Loucy (cell line): ENCODE measurements around the gene MAP4K3.

Experiments used
- H2AFZ ChIP-seq: fragments of 200-600 bp; sonication (generic); 2 replicates; pipeline ENCODE4 v1.6.0; 2016; ENCODE audit warnings: antibody characterized with exemption, mild to moderate bottlenecking, low read length, moderate library complexity
- H3F3A ChIP-seq: fragments of 200-600 bp; 2 replicates; pipeline ENCODE4 v1.6.0; 2016; ENCODE audit warnings: antibody characterized with exemption, low read depth, mild to moderate bottlenecking
- H3K27me3 ChIP-seq: fragments of 200-600 bp; sonication (generic); 2 replicates; pipeline ENCODE4 v1.6.1; 2014; ENCODE audit warnings: low read length, mild to moderate bottlenecking; ENCODE audit not compliant: insufficient read depth, poor library complexity, severe bottlenecking
- H3K36me3 ChIP-seq: fragments of 200-600 bp; sonication (generic); 2 replicates; pipeline ENCODE4 v1.6.1; 2016; ENCODE audit warnings: low read length; ENCODE audit not compliant: insufficient read depth
- H3K4me1 ChIP-seq: fragments of 200-600 bp; sonication (generic); 2 replicates; pipeline ENCODE4 v1.5.1; 2014; ENCODE audit warnings: low read length, mild to moderate bottlenecking; ENCODE audit not compliant: insufficient read depth, poor library complexity, severe bottlenecking
- H3K4me2 ChIP-seq: fragments of 200-600 bp; sonication (generic); 2 replicates; pipeline ENCODE4 v1.6.0; 2014; ENCODE audit warnings: antibody characterized with exemption, low read length, low read depth, mild to moderate bottlenecking; ENCODE audit not compliant: poor library complexity, severe bottlenecking
- H3K4me3 ChIP-seq: fragments of 200-600 bp; sonication (generic); 2 replicates; pipeline ENCODE4 v1.5.1; 2014; ENCODE audit warnings: low read length, mild to moderate bottlenecking, mixed read lengths; ENCODE audit not compliant: poor library complexity, severe bottlenecking
- H3K79me2 ChIP-seq: fragments of 200-600 bp; sonication (generic); 2 replicates; pipeline ENCODE4 v1.6.1; 2014; ENCODE audit warnings: low read length; ENCODE audit not compliant: insufficient read depth
- H3K9ac ChIP-seq: fragments of 200-600 bp; sonication (generic); 2 replicates; pipeline ENCODE4 v1.6.0; 2014; ENCODE audit warnings: mild to moderate bottlenecking, low read depth, low read length, moderate library complexity; ENCODE audit not compliant: poor library complexity, severe bottlenecking
- H3K9me2 ChIP-seq: fragments of 200-600 bp; sonication (generic); replicated peaks from 2 replicates; pipeline ENCODE4 v1.6.1; 2016; ENCODE audit warnings: low read depth, low read length, mixed read lengths
- H3K9me3 ChIP-seq: fragments of 200-600 bp; sonication (generic); 2 replicates; pipeline ENCODE4 v1.6.1; 2014; ENCODE audit warnings: mild to moderate bottlenecking, antibody characterized with exemption, low read length, low read depth; ENCODE audit not compliant: insufficient read depth
- H4K20me1 ChIP-seq: fragments of 200-600 bp; sonication (generic); 2 replicates; pipeline ENCODE4 v1.6.0; 2014; ENCODE audit warnings: antibody characterized with exemption, low read length, mild to moderate bottlenecking; ENCODE audit not compliant: insufficient read depth, poor library complexity, severe bottlenecking
- EZH2phosphoT487 ChIP-seq: fragments of 200-600 bp; IDR thresholded peaks from 2 replicates; pipeline ENCODE4 v1.6.1; 2018; ENCODE audit warnings: antibody characterized with exemption, mild to moderate bottlenecking, moderate library complexity, borderline replicate concordance
- TF ChIP-seq, protein P1 (sequence below): fragments of 200-600 bp; sonication (generic); conservative IDR thresholded peaks from 2 replicates; pipeline ENCODE4 v1.5.1; 2014; ENCODE audit warnings: mild to moderate bottlenecking, antibody characterized with exemption, low read length

The MAP4K3 gene

DNA sequence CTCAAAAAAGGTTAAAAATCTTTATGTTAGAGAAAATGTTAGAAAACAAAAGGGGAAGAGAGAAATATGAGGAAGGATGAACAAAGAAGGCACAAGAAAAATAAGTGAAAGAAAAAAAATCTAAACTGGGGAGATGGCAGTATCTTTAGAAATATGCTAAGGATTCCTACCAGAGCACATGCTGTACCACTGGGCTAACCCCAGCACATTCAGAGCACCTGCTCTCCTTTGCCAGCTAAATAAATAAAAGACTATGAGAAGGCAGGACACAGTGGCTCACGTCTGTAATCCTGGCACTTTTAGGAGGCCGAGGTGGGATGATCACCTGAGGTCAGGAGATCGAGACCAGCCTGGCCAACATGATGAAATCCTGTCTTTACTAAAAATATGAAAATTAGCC, 101.2 kb downstream of the MAP4K3 start:
- Histone ChIP-seq H3K36me3 (no peaks in the 10 kb centered on the region; the same call in 1 of the 2 replicates), H2AFZ (no peak overlapping the region), H4K20me1 (no peaks in the 10 kb centered on the region), H3K4me2 (no peak overlapping the region), H3K9ac (no peak overlapping the region), H3K4me1 (no peaks in the 10 kb centered on the region), H3F3A (no peaks in the 10 kb centered on the region), H3K9me2 (no peaks in the 10 kb centered on the region), H3K27me3 (no peaks in the 10 kb centered on the region), H3K79me2 (no peaks in the 10 kb centered on the region), H3K4me3 (no peak overlapping the region), H3K9me3 (no peaks in the 10 kb centered on the region)
- no peak for TF ChIP-seq EZH2phosphoT487
- TF ChIP-seq, protein P1, sequence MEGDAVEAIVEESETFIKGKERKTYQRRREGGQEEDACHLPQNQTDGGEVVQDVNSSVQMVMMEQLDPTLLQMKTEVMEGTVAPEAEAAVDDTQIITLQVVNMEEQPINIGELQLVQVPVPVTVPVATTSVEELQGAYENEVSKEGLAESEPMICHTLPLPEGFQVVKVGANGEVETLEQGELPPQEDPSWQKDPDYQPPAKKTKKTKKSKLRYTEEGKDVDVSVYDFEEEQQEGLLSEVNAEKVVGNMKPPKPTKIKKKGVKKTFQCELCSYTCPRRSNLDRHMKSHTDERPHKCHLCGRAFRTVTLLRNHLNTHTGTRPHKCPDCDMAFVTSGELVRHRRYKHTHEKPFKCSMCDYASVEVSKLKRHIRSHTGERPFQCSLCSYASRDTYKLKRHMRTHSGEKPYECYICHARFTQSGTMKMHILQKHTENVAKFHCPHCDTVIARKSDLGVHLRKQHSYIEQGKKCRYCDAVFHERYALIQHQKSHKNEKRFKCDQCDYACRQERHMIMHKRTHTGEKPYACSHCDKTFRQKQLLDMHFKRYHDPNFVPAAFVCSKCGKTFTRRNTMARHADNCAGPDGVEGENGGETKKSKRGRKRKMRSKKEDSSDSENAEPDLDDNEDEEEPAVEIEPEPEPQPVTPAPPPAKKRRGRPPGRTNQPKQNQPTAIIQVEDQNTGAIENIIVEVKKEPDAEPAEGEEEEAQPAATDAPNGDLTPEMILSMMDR, result no peak

DNA sequence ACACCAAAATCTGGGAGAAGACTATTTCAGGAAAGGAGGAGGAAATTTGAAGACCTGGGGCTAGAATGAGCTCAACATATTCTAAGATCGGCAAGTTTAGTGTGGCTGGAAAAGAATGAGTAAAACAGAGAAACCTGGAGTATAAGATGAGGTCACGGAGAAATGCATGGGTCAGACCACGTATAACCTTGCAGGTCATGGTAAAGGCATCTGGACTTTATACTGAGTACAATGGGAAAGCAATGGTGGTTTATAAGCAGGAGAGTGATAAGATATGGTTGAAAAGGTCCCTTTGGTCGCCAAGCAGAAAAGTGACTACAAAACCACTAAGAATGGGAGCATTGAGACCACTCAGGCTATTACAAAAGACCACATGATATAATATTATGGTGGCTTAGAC, 102.1 kb downstream of the MAP4K3 start:
- no peak overlapping the region for H3K4me2 ChIP-seq
- no peaks in the 10 kb centered on the region for H3K4me1 ChIP-seq
- H3K4me3 ChIP-seq, result no peak overlapping the region

DNA sequence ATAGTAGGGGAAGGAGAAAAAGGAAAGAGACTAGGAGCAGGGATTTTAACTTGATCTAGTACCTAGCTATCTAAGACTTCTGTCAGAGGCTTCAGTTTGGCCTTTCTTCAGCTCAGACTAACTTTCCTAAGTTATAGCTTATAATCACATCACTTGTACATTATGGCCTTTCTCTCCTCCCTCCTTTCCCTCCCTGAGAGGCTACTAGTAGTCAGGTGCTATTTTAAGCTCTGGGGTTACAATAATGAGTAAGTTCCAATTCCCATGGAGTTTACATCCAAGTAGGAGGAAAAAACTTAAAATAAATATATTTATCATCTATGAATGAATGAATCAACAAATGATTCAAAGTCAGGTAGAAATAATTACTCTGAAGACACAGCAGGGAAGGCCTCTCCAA, 102.6 kb downstream of the MAP4K3 start:
- no peak overlapping the region for H2AFZ ChIP-seq
- H3K4me2 ChIP-seq, result no peak overlapping the region
- TF ChIP-seq EZH2phosphoT487, result no peak
- TF ChIP-seq, protein P1, result no peak
- peaks cover 4% of the 10 kb centered on the region; the same call in 1 of the 2 replicates for H3K36me3 ChIP-seq
- no peaks in the 10 kb centered on the region for H3K9me2 ChIP-seq
- H3K4me3 ChIP-seq, result no peak overlapping the region
- no peaks in the 10 kb centered on the region for H3K79me2 ChIP-seq
- H3K4me1 ChIP-seq, result no peaks in the 10 kb centered on the region
- no peak overlapping the region for H3K9ac ChIP-seq
- H3K9me3 ChIP-seq, result no peaks in the 10 kb centered on the region
- no peaks in the 10 kb centered on the region for H3K27me3 ChIP-seq
- H4K20me1 ChIP-seq, result no peaks in the 10 kb centered on the region
- H3F3A ChIP-seq, result no peaks in the 10 kb centered on the region

More for the DNA sequence above, 102.1 kb downstream of the MAP4K3 start:
- Histone ChIP-seq H3K9me3 (no peaks in the 10 kb centered on the region), H3K36me3 (peaks cover 4% of the 10 kb centered on the region; the same call in 1 of the 2 replicates), H4K20me1 (no peaks in the 10 kb centered on the region), H3K27me3 (no peaks in the 10 kb centered on the region), H3F3A (no peaks in the 10 kb centered on the region), H3K79me2 (no peaks in the 10 kb centered on the region), H3K9ac (no peak overlapping the region), H2AFZ (no peak overlapping the region), H3K9me2 (no peaks in the 10 kb centered on the region)
- no peak for TF ChIP-seq EZH2phosphoT487
- TF ChIP-seq, protein P1, result no peak
